ENCODE data around the gene IQCM. TPM values are rescaled to one million over a fixed set of nuclear protein-coding genes. Genes with fewer than 3 reads are reported as not detected.

IQCM gene
- polyA plus RNA-seq, 1 donor (not counting 4 experiments of a cell fraction or from before 2014, with no cell fraction given), result not detected

- H3K9me1 ChIP-seq (ENCODE audit: control insufficient read depth, extremely low read depth, insufficient read depth, low read length), result no peaks in the 10 kb centered on the region
- H3K9me3 ChIP-seq (ENCODE audit: control insufficient read depth, low read depth, low read length), result no peaks in the 10 kb centered on the region
- H3K36me3 ChIP-seq (ENCODE audit: control insufficient read depth in 2 of 2, extremely low read depth in 1 of 2, insufficient read depth in 2 of 2, low read length in 2 of 2), result no peaks in the 10 kb centered on the region
- H3K9ac ChIP-seq (ENCODE audit: control insufficient read depth, extremely low read depth, insufficient read depth, low read length), result no peak overlapping the region
- H3K4me1 ChIP-seq (ENCODE audit: control insufficient read depth, extremely low read depth, insufficient read depth, low read length), result no peaks in the 10 kb centered on the region
- no peaks in the 10 kb centered on the region for H3K79me2 ChIP-seq (ENCODE audit: control insufficient read depth, insufficient read depth, low read length)
- TF ChIP-seq EZH2 (IDR thresholded peaks at IDR 0.05; ENCODE audit: low read length), result no peak
- TF ChIP-seq, protein P1, sequence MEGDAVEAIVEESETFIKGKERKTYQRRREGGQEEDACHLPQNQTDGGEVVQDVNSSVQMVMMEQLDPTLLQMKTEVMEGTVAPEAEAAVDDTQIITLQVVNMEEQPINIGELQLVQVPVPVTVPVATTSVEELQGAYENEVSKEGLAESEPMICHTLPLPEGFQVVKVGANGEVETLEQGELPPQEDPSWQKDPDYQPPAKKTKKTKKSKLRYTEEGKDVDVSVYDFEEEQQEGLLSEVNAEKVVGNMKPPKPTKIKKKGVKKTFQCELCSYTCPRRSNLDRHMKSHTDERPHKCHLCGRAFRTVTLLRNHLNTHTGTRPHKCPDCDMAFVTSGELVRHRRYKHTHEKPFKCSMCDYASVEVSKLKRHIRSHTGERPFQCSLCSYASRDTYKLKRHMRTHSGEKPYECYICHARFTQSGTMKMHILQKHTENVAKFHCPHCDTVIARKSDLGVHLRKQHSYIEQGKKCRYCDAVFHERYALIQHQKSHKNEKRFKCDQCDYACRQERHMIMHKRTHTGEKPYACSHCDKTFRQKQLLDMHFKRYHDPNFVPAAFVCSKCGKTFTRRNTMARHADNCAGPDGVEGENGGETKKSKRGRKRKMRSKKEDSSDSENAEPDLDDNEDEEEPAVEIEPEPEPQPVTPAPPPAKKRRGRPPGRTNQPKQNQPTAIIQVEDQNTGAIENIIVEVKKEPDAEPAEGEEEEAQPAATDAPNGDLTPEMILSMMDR (optimal IDR thresholded peaks at IDR 0.05 in 1 of 3, IDR thresholded peaks at IDR 0.05 in 1 of 3, conservative IDR thresholded peaks at IDR 0.05 in 1 of 3; ENCODE audit: extremely low read depth in 1 of 3, insufficient read depth in 2 of 3, low read length in 3 of 3), result no peak
- H3K27me3 ChIP-seq (ENCODE audit: control insufficient read depth, extremely low read depth, insufficient read depth, low read length), result no peaks in the 10 kb centered on the region
- no peaks in the 10 kb centered on the region for H4K20me1 ChIP-seq (ENCODE audit: control insufficient read depth, extremely low read depth, insufficient read depth, low read length)
- H3K4me2 ChIP-seq (ENCODE audit: control insufficient read depth, extremely low read depth, insufficient read depth, low read depth, low read length), result no peak overlapping the region
- no peak overlapping the region for H3K4me3 ChIP-seq (ENCODE audit: control insufficient read depth in 2 of 3, extremely low read depth in 1 of 3, insufficient read depth in 2 of 3, low read depth in 1 of 3, low read length in 3 of 3)
- H3K27ac ChIP-seq (ENCODE audit: control insufficient read depth, insufficient read depth, low read length), result no peak overlapping the region
- no peak for FAIRE-seq
- H2AFZ ChIP-seq (ENCODE audit: control insufficient read depth, low read length), result no peak overlapping the region
- no peak for DNase-seq (ENCODE audit: low read depth, low spot score)
- dilution Hi-C loops (cut with MboI; ENCODE audit: extremely low pct_ligation_motif_present, low sequenced_read_pairs), result no loop called here
These were observed 487.5 kb downstream of the IQCM start for GRCh38 chr4:149328161-149328560.

DNA sequence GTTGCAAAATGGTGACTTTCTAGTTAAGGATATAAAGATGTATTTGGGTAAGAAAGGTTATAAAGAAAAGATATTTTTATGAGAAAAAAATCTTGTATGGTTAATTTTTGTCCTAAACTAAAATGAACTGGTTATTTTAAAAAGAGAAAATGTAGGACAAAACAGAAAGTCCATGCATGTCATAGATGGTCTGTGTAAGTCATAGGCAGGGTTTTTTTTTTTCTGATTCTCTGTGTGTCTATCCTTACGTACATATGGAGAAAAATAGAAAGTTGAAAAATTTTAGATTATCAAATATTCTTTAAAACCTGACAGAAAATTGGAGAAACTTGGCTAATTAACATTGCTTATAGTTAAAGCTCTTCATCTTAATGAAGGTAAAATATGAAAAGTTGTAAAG, 493.4 kb downstream of the IQCM start:
- FAIRE-seq, result no peak
- no peak for DNase-seq (ENCODE audit: low read depth, low spot score)
- Histone ChIP-seq H3K36me3 (ENCODE audit: control insufficient read depth in 2 of 2, extremely low read depth in 1 of 2, insufficient read depth in 2 of 2, low read length in 2 of 2) (no peaks in the 10 kb centered on the region), H3K4me1 (ENCODE audit: control insufficient read depth, extremely low read depth, insufficient read depth, low read length) (no peaks in the 10 kb centered on the region), H3K27me3 (ENCODE audit: control insufficient read depth, extremely low read depth, insufficient read depth, low read length) (no peaks in the 10 kb centered on the region), H4K20me1 (ENCODE audit: control insufficient read depth, extremely low read depth, insufficient read depth, low read length) (no peaks in the 10 kb centered on the region), H3K27ac (ENCODE audit: control insufficient read depth, insufficient read depth, low read length) (no peak overlapping the region), H3K4me3 (ENCODE audit: control insufficient read depth in 2 of 3, extremely low read depth in 1 of 3, insufficient read depth in 2 of 3, low read depth in 1 of 3, low read length in 3 of 3) (no peak overlapping the region), H3K4me2 (ENCODE audit: control insufficient read depth, extremely low read depth, insufficient read depth, low read depth, low read length) (no peak overlapping the region), H3K79me2 (ENCODE audit: control insufficient read depth, insufficient read depth, low read length) (no peaks in the 10 kb centered on the region), H2AFZ (ENCODE audit: control insufficient read depth, low read length) (no peak overlapping the region), H3K9ac (ENCODE audit: control insufficient read depth, extremely low read depth, insufficient read depth, low read length) (no peak overlapping the region), H3K9me1 (ENCODE audit: control insufficient read depth, extremely low read depth, insufficient read depth, low read length) (no peaks in the 10 kb centered on the region), H3K9me3 (ENCODE audit: control insufficient read depth, low read depth, low read length) (peaks cover 2% of the 10 kb centered on the region)
- no peak for TF ChIP-seq EZH2 (IDR thresholded peaks at IDR 0.05; ENCODE audit: low read length)
- TF ChIP-seq, protein P1 (optimal IDR thresholded peaks at IDR 0.05 in 1 of 3, IDR thresholded peaks at IDR 0.05 in 1 of 3, conservative IDR thresholded peaks at IDR 0.05 in 1 of 3; ENCODE audit: extremely low read depth in 1 of 3, insufficient read depth in 2 of 3, low read length in 3 of 3), result no peak
- dilution Hi-C loops (cut with MboI; ENCODE audit: extremely low pct_ligation_motif_present, low sequenced_read_pairs), result no loop called here
